Stimulated activated CD4-positive, alpha-beta T cell treated with anti-CD3 and anti-CD28 coated beads, Interleukin-12 subunit alpha, Interleukin-12 subunit beta, amount 100 ng/mL, for 48 hours (primary cell): ENCODE measurements around the gene GPR18.
A peak's percentile ranks its signal among the peaks of the same experiment; 100 is the strongest.
"Not testable (repeated sequence)": the region's sequence is repeated elsewhere in the genome, so short reads cannot be mapped to it uniquely, and the experiment has no call there.

Experiments
- DNase-seq, 3 donors: peaks; one replicate each; pipeline ENCODE4 v3.0.0-alpha.2; 2020; ENCODE audit warnings: low read depth in 2 of 3, low spot score in 1 of 3

The GPR18 gene

GRCh38 chr13:99268822-99269221 is 10.6 kb upstream of the GPR18 start:
- no peak for DNase-seq

- no peak for DNase-seq
Measured at GRCh38 chr13:99267927-99268326, 9.7 kb upstream of the GPR18 start.

GRCh38 chr13:99266827-99267226 is 8.6 kb upstream of the GPR18 start:
- no peak for DNase-seq

GRCh38 chr13:99265821-99266426 is 7.7 kb upstream of the GPR18 start:
- DNase-seq: no peak

GRCh38 chr13:99265162-99265800 is 7.1 kb upstream of the GPR18 start:
- DNase-seq: peak; percentile 37 to 59 (median 55)

- DNase-seq: no peak
Measured at GRCh38 chr13:99264051-99264450, 5.9 kb upstream of the GPR18 start.

- no peak for DNase-seq
Measured at GRCh38 chr13:99263126-99263785, 5.1 kb upstream of the GPR18 start.

GRCh38 chr13:99261059-99261458 is 2.9 kb upstream of the GPR18 start:
- DNase-seq: no peak

GRCh38 chr13:99260216-99260615 is 2.0 kb upstream of the GPR18 start:
- DNase-seq: no peak

GRCh38 chr13:99258946-99259345 is 767 bp upstream of the GPR18 start:
- no peak for DNase-seq

GRCh38 chr13:99257291-99257690 is 888 bp downstream of the GPR18 start:
- DNase-seq: no peak

- no peak for DNase-seq
Measured at GRCh38 chr13:99256709-99257108, 1.5 kb downstream of the GPR18 start.

GRCh38 chr13:99256283-99256682 is 1.9 kb downstream of the GPR18 start:
- DNase-seq: no peak

- DNase-seq: no peak
Measured at GRCh38 chr13:99255271-99255670, 2.9 kb downstream of the GPR18 start.

GRCh38 chr13:99254830-99255229 is 3.3 kb downstream of the GPR18 start:
- DNase-seq: no peak

- no peak for DNase-seq
Measured at GRCh38 chr13:99251921-99252320, 6.3 kb downstream of the GPR18 start.

- no peak for DNase-seq
Measured at GRCh38 chr13:99250982-99251825, 7.0 kb downstream of the GPR18 start.

GRCh38 chr13:99249606-99250005 is 8.6 kb downstream of the GPR18 start:
- DNase-seq: not testable (repeated sequence)

GRCh38 chr13:99249178-99249577 is 9.0 kb downstream of the GPR18 start:
- not testable (repeated sequence) for DNase-seq

- DNase-seq: no peak
Measured at GRCh38 chr13:99246100-99246499, 12.1 kb downstream of the GPR18 start.

GRCh38 chr13:99237981-99238662 is 20.1 kb downstream of the GPR18 start:
- no peak for DNase-seq
